ENCODE measurements around the gene PCSK4. TPM values are rescaled to one million over a fixed set of nuclear protein-coding genes. Genes with fewer than 3 reads are reported as not detected.
"Not testable (repeated sequence)": the region's sequence is repeated elsewhere in the genome, so short reads cannot be mapped to it uniquely, and the experiment has no call there.

Gene PCSK4
- total RNA-seq, 2 experiments from 2014 or later, result 8.3 to 13.0 TPM

DNA sequence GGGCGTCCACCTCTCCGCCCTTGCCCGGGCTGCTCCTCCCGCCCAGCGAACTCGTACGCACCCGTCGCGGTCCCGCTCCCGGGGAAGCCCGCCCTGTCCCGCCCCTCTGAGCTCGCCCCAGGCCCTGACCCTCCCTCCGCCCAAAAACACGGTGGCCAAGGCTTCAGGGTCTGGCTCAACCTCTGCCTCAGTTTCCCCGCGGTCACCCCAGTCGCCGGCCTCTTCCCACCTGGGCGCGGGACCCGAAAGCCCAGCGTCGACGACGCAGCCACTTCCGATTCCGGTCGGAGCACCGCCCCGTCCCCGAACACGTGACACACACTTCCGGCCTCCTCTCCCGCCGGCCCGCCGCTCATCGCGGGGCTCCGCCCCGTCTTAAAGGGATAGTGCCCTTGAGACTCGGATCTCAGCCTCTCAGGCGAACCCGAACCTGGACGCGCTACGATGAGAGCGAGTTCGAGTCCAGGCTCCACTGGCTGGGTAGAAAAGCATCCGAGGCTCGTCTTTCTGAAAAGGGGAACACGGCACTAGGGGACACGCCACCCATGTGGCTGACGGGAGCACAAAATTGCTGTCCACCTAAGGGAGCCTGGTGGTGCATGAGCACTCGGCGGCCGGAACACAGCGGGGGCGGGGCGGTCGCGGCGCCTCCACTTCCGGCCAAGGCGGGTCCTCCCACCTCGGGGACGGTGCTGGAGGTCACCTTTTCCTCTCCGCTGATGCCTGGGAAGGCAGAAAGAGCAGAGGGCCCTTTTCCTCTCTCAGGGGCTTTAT lies 11.0 kb downstream of the PCSK4 start, which contains the start of gene C19orf25:
C19orf25 (minus strand) TSS at position 282 of the 774 bp plus-strand sequence. CDS start 312 bp downstream, outside the sequence.
- CTCF ChIA-PET (ENCODE audit: unreplicated experiment), result no interaction called here
- no TSS peak for BruUV-seq (replicated peaks)
- peak within 1 kb of the TSS; percentile 82 for H2AFZ ChIP-seq (ENCODE audit: low read length)

DNA sequence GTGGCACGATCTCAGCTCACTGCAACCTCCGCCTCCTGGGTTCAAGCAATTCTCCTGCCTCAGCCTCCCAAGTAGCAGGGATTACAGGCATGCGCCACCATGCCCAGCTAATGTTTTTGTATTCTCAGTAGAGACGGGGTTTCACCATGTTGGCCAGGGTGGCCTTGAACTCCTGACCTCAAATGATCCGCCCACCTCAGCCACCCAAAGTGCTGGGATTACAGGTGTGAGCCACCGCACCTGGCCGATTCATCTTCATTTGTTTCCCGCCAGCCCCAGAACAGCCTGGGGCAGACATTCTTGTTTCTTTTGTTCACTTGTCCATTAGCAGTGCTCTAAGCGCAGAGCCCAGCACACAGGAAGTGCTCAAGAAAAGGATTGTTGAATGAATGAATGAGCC lies 13.1 kb downstream of the PCSK4 start:
- Histone ChIP-seq H3K4me1 (ENCODE audit: insufficient read depth, low read length, poor library complexity, severe bottlenecking) (peaks cover 14% of the 10 kb centered on the region), H3K36me3 (ENCODE audit: insufficient read depth, low read length) (peaks cover 21% of the 10 kb centered on the region), H3K79me2 (ENCODE audit: insufficient read depth, low read depth, low read length) (peaks cover 17% of the 10 kb centered on the region), H3K4me2 (ENCODE audit: low read length) (peak overlapping the region; percentile 73; the same call in 1 of the 2 replicates)
- H3K9me3 ChIP-seq (ENCODE audit: low read length); H2AFZ ChIP-seq (ENCODE audit: low read length); H4K20me1 ChIP-seq (ENCODE audit: insufficient read depth, low read length); POLR2A ChIA-PET; BruUV-seq (replicated peaks); H3K9me2 ChIP-seq (ENCODE audit: insufficient read depth, low read length); H3K27ac ChIP-seq (ENCODE audit: low read depth, low read length, poor library complexity, severe bottlenecking); DNase-seq (ENCODE audit: low spot score); intact Hi-C loops (cut with micrococcal nuclease; ENCODE audit: unreplicated experiment); CTCF ChIA-PET (ENCODE audit: unreplicated experiment); H3K4me3 ChIP-seq (ENCODE audit: low read depth, low read length, poor library complexity, severe bottlenecking): not testable (repeated sequence)

More for the DNA sequence above, 11.0 kb downstream of the PCSK4 start, which contains the start of gene C19orf25:
- Histone ChIP-seq H3K4me3 (ENCODE audit: low read depth, low read length, poor library complexity, severe bottlenecking) (peak within 1 kb of the TSS; percentile 88), H3K4me2 (ENCODE audit: low read length) (peak within 1 kb of the TSS; percentile 73), H3K27ac (ENCODE audit: low read depth, low read length, poor library complexity, severe bottlenecking) (peak within 1 kb of the TSS; percentile 81), H4K20me1 (ENCODE audit: insufficient read depth, low read length) (no peaks in the 10 kb centered on the region; the same call in 1 of the 2 replicates), H3K9me2 (ENCODE audit: insufficient read depth, low read length) (no peaks in the 10 kb centered on the region), H3K9me3 (ENCODE audit: low read length) (no peaks in the 10 kb centered on the region), H3K79me2 (ENCODE audit: insufficient read depth, low read depth, low read length) (peaks cover 17% of the 10 kb centered on the region), H3K4me1 (ENCODE audit: insufficient read depth, low read length, poor library complexity, severe bottlenecking) (peaks cover 14% of the 10 kb centered on the region), H3K36me3 (ENCODE audit: insufficient read depth, low read length) (peaks cover 21% of the 10 kb centered on the region)
- intact Hi-C loops (cut with micrococcal nuclease; ENCODE audit: unreplicated experiment), result loop anchor here (1.0 to 2.0 kb wide), 3 partner anchors 24 to 72 kb away; partner anchors contain the start of gene DAZAP1
- DNase-seq (ENCODE audit: low spot score), result peak; percentile 96
- POLR2A ChIA-PET, result no interaction called here
- TF ChIP-seq, protein P1, sequence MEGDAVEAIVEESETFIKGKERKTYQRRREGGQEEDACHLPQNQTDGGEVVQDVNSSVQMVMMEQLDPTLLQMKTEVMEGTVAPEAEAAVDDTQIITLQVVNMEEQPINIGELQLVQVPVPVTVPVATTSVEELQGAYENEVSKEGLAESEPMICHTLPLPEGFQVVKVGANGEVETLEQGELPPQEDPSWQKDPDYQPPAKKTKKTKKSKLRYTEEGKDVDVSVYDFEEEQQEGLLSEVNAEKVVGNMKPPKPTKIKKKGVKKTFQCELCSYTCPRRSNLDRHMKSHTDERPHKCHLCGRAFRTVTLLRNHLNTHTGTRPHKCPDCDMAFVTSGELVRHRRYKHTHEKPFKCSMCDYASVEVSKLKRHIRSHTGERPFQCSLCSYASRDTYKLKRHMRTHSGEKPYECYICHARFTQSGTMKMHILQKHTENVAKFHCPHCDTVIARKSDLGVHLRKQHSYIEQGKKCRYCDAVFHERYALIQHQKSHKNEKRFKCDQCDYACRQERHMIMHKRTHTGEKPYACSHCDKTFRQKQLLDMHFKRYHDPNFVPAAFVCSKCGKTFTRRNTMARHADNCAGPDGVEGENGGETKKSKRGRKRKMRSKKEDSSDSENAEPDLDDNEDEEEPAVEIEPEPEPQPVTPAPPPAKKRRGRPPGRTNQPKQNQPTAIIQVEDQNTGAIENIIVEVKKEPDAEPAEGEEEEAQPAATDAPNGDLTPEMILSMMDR (conservative IDR thresholded peaks at IDR 0.05; ENCODE audit: low read length), result no peak
- no peak for TF ChIP-seq EZH2phosphoT487 (IDR thresholded peaks at IDR 0.05; ENCODE audit: borderline replicate concordance, low read depth, low read length)

DNA sequence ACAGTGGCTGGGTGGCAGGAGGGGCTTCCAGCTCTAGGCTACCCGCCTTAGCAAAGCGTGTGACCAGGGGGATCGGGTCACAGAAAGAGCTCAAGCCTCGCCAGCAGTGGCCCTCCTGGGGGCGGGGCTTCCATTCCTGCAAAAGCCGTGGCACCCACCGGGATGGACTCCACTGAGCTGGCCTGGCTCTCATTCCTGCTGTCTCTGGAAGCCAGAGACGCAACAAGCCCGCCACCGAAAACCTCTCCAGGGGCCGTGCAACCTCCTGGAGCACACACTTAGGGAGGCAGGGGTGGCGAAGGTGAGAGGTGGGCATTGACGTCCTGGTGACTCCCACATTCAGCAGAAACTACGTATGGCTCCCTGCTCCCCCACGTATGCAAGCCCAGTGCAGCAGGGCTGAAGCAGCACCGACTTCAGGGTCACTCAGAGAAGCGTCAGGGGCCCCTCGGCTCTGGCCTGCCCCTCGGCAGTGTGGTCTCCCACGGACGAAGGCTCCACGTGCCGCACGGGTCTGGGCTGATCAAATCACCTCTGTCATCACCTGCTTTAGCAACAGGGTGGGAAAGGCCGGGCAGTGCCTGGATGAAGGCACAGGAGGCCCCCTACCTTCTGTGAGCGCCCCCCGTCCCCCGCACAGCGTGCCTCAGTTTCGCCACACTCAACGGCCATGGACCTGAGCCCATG lies 14.3 kb downstream of the PCSK4 start:
- H4K20me1 ChIP-seq (ENCODE audit: insufficient read depth, low read length), result peaks cover 7% of the 10 kb centered on the region; the same call in 1 of the 2 replicates
- H3K79me2 ChIP-seq (ENCODE audit: insufficient read depth, low read depth, low read length), result peaks cover 17% of the 10 kb centered on the region
- H2AFZ ChIP-seq (ENCODE audit: low read length), result no peak overlapping the region
- TF ChIP-seq, protein P1 (conservative IDR thresholded peaks at IDR 0.05; ENCODE audit: low read length), result no peak
- TF ChIP-seq EZH2phosphoT487 (IDR thresholded peaks at IDR 0.05; ENCODE audit: borderline replicate concordance, low read depth, low read length), result no peak
- H3K36me3 ChIP-seq (ENCODE audit: insufficient read depth, low read length), result peaks cover 21% of the 10 kb centered on the region
- ChIA-PET CTCF (ENCODE audit: unreplicated experiment) (no interaction called here), POLR2A (no interaction called here)
- H3K9me3 ChIP-seq (ENCODE audit: low read length), result no peaks in the 10 kb centered on the region
- intact Hi-C loops (cut with micrococcal nuclease; ENCODE audit: unreplicated experiment), result no loop called here
- no TSS peak for BruUV-seq (replicated peaks)
- H3K4me3 ChIP-seq (ENCODE audit: low read depth, low read length, poor library complexity, severe bottlenecking), result no peak overlapping the region
- no peaks in the 10 kb centered on the region for H3K9me2 ChIP-seq (ENCODE audit: insufficient read depth, low read length)
- H3K4me1 ChIP-seq (ENCODE audit: insufficient read depth, low read length, poor library complexity, severe bottlenecking), result peaks cover 25% of the 10 kb centered on the region
- DNase-seq (ENCODE audit: low spot score), result no peak
- H3K4me2 ChIP-seq (ENCODE audit: low read length), result no peak overlapping the region
- H3K27ac ChIP-seq (ENCODE audit: low read depth, low read length, poor library complexity, severe bottlenecking), result no peak overlapping the region

Measured in OCI-LY7 (cell line).